Stomach (tissue), 4 donors: ENCODE measurements around the gene CHD3.

Experiments used
- POLR2AphosphoS5 ChIP-seq, 3 donors: sonication (generic); formaldehyde crosslinking; IDR thresholded peaks; one replicate each; pipeline ENCODE4 v1.6.1; 2016; ENCODE audit warnings: antibody characterized with exemption in 3 of 3
- TF ChIP-seq, protein P1 (sequence below), 7 experiments: fragments of 450-650 bp in 4 of 7; fragments of 200-600 bp in 3 of 7; sonication (generic) in 3 of 7; IDR thresholded peaks; one replicate each; pipeline ENCODE4 v1.5.1; 2016 to 2019; ENCODE audit warnings: antibody characterized with exemption in 7 of 7, control low read depth in 2 of 7, mild to moderate bottlenecking in 1 of 7

DNA sequence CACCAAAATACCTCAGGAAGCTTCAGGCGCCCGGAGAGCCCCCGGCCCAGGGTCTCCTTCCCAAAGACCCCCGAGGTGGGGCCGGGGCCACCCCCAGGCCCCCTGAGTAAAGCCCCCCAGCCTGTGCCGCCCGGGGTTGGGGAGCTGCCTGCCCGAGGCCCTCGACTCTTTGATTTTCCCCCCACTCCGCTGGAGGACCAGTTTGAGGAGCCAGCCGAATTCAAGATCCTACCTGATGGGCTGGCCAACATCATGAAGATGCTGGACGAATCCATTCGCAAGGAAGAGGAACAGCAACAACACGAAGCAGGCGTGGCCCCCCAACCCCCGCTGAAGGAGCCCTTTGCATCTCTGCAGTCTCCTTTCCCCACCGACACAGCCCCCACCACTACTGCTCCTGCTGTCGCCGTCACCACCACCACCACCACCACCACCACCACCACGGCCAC is 40.4 kb upstream of the CHD3 start:
- TF ChIP-seq POLR2AphosphoS5 (IDR thresholded peaks at IDR 0.05) = no peak
- TF ChIP-seq, protein P1, sequence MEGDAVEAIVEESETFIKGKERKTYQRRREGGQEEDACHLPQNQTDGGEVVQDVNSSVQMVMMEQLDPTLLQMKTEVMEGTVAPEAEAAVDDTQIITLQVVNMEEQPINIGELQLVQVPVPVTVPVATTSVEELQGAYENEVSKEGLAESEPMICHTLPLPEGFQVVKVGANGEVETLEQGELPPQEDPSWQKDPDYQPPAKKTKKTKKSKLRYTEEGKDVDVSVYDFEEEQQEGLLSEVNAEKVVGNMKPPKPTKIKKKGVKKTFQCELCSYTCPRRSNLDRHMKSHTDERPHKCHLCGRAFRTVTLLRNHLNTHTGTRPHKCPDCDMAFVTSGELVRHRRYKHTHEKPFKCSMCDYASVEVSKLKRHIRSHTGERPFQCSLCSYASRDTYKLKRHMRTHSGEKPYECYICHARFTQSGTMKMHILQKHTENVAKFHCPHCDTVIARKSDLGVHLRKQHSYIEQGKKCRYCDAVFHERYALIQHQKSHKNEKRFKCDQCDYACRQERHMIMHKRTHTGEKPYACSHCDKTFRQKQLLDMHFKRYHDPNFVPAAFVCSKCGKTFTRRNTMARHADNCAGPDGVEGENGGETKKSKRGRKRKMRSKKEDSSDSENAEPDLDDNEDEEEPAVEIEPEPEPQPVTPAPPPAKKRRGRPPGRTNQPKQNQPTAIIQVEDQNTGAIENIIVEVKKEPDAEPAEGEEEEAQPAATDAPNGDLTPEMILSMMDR (IDR thresholded peaks at IDR 0.05) = no peak
